SK-N-MC (cell line): ENCODE data around the gene OPRM1.

Experiments used
- EZH2 ChIP-seq: fragments of 200-600 bp; sonication (generic); IDR thresholded peaks from one replicate; pipeline ENCODE4 v1.6.1; 2017; ENCODE audit warnings: antibody characterized with exemption
- POLR2AphosphoS5 ChIP-seq: IDR thresholded peaks from 2 replicates; pipeline ENCODE4 v1.6.1; 2012; ENCODE audit warnings: mild to moderate bottlenecking, low read depth, low read length, borderline replicate concordance

DNA sequence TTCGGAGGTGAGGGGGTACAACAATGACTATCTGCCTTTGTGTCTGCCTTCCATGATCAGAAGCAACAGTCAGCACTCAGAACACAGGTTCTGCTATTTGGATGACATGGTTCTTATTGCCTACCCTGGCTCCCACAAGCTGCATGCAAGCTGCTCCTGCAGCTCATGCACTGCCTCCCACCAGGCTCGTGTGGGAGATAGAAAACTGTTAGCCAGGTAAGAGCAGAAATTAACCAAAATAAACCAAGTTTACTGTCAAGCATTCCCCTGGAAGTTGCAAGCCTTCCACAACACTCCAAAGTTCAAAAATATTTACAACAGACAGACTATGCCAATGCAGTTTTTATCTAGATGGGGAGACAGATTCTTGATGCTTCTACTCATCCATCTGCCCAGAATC, 31.0 kb downstream of the OPRM1 start:
- TF ChIP-seq POLR2AphosphoS5 = no peak
- TF ChIP-seq EZH2 = no peak
